ENCODE measurements around the gene ZIC3.

- TF ChIP-seq CTCF (IDR thresholded peaks at IDR 0.05) (no peak), POLR2A (IDR thresholded peaks at IDR 0.05) (no peak)
These were observed 1.1 kb downstream of the ZIC3 start for GRCh38 chrX:137566746-137567679.
